Measurements from ENCODE around the gene PTPRN2.

Gene PTPRN2

GRCh38 chr7:158366916-158367633 is 220.5 kb downstream of the PTPRN2 start:
- no peaks in the 10 kb centered on the region for H3K4me1 Mint-ChIP-seq
- no peaks in the 10 kb centered on the region for H3K36me3 Mint-ChIP-seq
- no peak overlapping the region for H3K27ac Mint-ChIP-seq
- H3K9me3 Mint-ChIP-seq = no peaks in the 10 kb centered on the region
- peaks cover 1% of the 10 kb centered on the region for H3K27me3 Mint-ChIP-seq
- no peak overlapping the region for H3K4me3 Mint-ChIP-seq

GRCh38 chr7:158366346-158366745 is 221.3 kb downstream of the PTPRN2 start:
- Mint-ChIP-seq H3K36me3 (no peaks in the 10 kb centered on the region), H3K27me3 (peaks cover 1% of the 10 kb centered on the region), H3K27ac (no peak overlapping the region), H3K9me3 (no peaks in the 10 kb centered on the region), H3K4me3 (no peak overlapping the region), H3K4me1 (no peaks in the 10 kb centered on the region)

GRCh38 chr7:158365267-158365666 is 222.4 kb downstream of the PTPRN2 start:
- no peak overlapping the region for H3K27ac Mint-ChIP-seq
- no peaks in the 10 kb centered on the region for H3K9me3 Mint-ChIP-seq
- H3K4me1 Mint-ChIP-seq = no peaks in the 10 kb centered on the region
- no peak overlapping the region for H3K4me3 Mint-ChIP-seq
- peaks cover 1% of the 10 kb centered on the region for H3K27me3 Mint-ChIP-seq
- no peaks in the 10 kb centered on the region for H3K36me3 Mint-ChIP-seq

- Mint-ChIP-seq H3K4me1 (no peaks in the 10 kb centered on the region), H3K36me3 (no peaks in the 10 kb centered on the region), H3K4me3 (no peak overlapping the region), H3K27me3 (peaks cover 1% of the 10 kb centered on the region), H3K9me3 (no peaks in the 10 kb centered on the region), H3K27ac (no peak overlapping the region)
Observed at GRCh38 chr7:158364451-158364850, 223.2 kb downstream of the PTPRN2 start.

- no peaks in the 10 kb centered on the region for H3K27me3 Mint-ChIP-seq
Observed at GRCh38 chr7:158362912-158363905, 224.4 kb downstream of the PTPRN2 start.

GRCh38 chr7:158362001-158362400 is 225.6 kb downstream of the PTPRN2 start:
- Mint-ChIP-seq H3K27ac (no peak overlapping the region), H3K4me3 (no peak overlapping the region), H3K4me1 (no peaks in the 10 kb centered on the region), H3K36me3 (no peaks in the 10 kb centered on the region), H3K27me3 (peaks cover under 1% of the 10 kb centered on the region), H3K9me3 (no peaks in the 10 kb centered on the region)

More at GRCh38 chr7:158362912-158363905, 224.4 kb downstream of the PTPRN2 start:
- Mint-ChIP-seq H3K27ac (no peak overlapping the region), H3K4me3 (no peak overlapping the region), H3K36me3 (no peaks in the 10 kb centered on the region), H3K9me3 (no peaks in the 10 kb centered on the region), H3K4me1 (no peaks in the 10 kb centered on the region)

GRCh38 chr7:158361326-158361946 is 226.2 kb downstream of the PTPRN2 start:
- H3K4me3 Mint-ChIP-seq = no peak overlapping the region
- H3K9me3 Mint-ChIP-seq = no peaks in the 10 kb centered on the region
- H3K27ac Mint-ChIP-seq = no peak overlapping the region
- no peaks in the 10 kb centered on the region for H3K4me1 Mint-ChIP-seq
- peaks cover 2% of the 10 kb centered on the region for H3K36me3 Mint-ChIP-seq
- H3K27me3 Mint-ChIP-seq = peaks cover 2% of the 10 kb centered on the region

GRCh38 chr7:158358926-158359645 is 228.5 kb downstream of the PTPRN2 start:
- peaks cover 8% of the 10 kb centered on the region for H3K9me3 Mint-ChIP-seq
- no peaks in the 10 kb centered on the region for H3K4me1 Mint-ChIP-seq
- peaks cover 2% of the 10 kb centered on the region for H3K36me3 Mint-ChIP-seq
- H3K27ac Mint-ChIP-seq = no peak overlapping the region
- no peak overlapping the region for H3K4me3 Mint-ChIP-seq
- H3K27me3 Mint-ChIP-seq = peaks cover 2% of the 10 kb centered on the region

- Mint-ChIP-seq H3K4me3 (no peak overlapping the region), H3K27me3 (peaks cover 2% of the 10 kb centered on the region), H3K36me3 (peaks cover 2% of the 10 kb centered on the region), H3K9me3 (peaks cover 8% of the 10 kb centered on the region), H3K4me1 (no peaks in the 10 kb centered on the region), H3K27ac (no peak overlapping the region)
Observed at GRCh38 chr7:158357898-158358821, 229.5 kb downstream of the PTPRN2 start.

- peaks cover 8% of the 10 kb centered on the region for H3K9me3 Mint-ChIP-seq
- H3K4me3 Mint-ChIP-seq = no peak overlapping the region
- no peak overlapping the region for H3K27ac Mint-ChIP-seq
- no peaks in the 10 kb centered on the region for H3K4me1 Mint-ChIP-seq
- H3K36me3 Mint-ChIP-seq = peaks cover 2% of the 10 kb centered on the region
- H3K27me3 Mint-ChIP-seq = peaks cover 3% of the 10 kb centered on the region
Observed at GRCh38 chr7:158357106-158357897, 230.3 kb downstream of the PTPRN2 start.

GRCh38 chr7:158356454-158356853 is 231.2 kb downstream of the PTPRN2 start:
- Mint-ChIP-seq H3K4me1 (no peaks in the 10 kb centered on the region), H3K36me3 (peaks cover 2% of the 10 kb centered on the region), H3K9me3 (peaks cover 8% of the 10 kb centered on the region), H3K27ac (no peak overlapping the region), H3K4me3 (no peak overlapping the region), H3K27me3 (peaks cover 3% of the 10 kb centered on the region)

- H3K9me3 Mint-ChIP-seq = peaks cover 8% of the 10 kb centered on the region
- H3K4me3 Mint-ChIP-seq = no peak overlapping the region
- no peak overlapping the region for H3K27ac Mint-ChIP-seq
- no peaks in the 10 kb centered on the region for H3K4me1 Mint-ChIP-seq
- peaks cover 2% of the 10 kb centered on the region for H3K36me3 Mint-ChIP-seq
- peaks cover 3% of the 10 kb centered on the region for H3K27me3 Mint-ChIP-seq
Observed at GRCh38 chr7:158355456-158356065, 232.1 kb downstream of the PTPRN2 start.

GRCh38 chr7:158354861-158355260 is 232.8 kb downstream of the PTPRN2 start:
- H3K27ac Mint-ChIP-seq = no peak overlapping the region
- peaks cover 8% of the 10 kb centered on the region for H3K9me3 Mint-ChIP-seq
- H3K36me3 Mint-ChIP-seq = peaks cover 2% of the 10 kb centered on the region
- H3K4me1 Mint-ChIP-seq = no peaks in the 10 kb centered on the region
- no peak overlapping the region for H3K4me3 Mint-ChIP-seq
- peaks cover 3% of the 10 kb centered on the region for H3K27me3 Mint-ChIP-seq
